ENCODE data around the gene LSAMP.
A peak's percentile ranks its signal among the peaks of the same experiment; 100 is the strongest.
"Not testable (repeated sequence)": the region's sequence is repeated elsewhere in the genome, so short reads cannot be mapped to it uniquely, and the experiment has no call there.

The LSAMP gene

DNA sequence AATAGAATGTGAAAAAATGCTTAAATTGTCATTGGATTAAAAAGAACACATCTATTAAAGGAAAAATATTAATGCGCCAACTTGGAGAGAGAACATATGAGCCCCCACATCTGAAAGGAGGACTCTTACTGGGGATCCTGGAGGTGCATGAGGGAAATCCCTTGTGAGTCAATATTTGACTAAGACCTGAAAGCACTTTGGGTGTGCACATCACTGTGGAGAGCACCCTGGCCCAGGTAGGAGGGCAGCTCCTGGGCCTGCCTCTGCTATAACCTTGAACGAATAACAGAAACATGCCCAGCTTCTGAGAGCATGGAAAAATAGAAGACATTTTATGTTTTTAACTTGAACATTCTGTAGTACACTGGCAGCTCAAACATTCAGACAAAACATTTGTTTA, 622.2 kb downstream of the LSAMP start:
- DNase-seq = no peak

DNA sequence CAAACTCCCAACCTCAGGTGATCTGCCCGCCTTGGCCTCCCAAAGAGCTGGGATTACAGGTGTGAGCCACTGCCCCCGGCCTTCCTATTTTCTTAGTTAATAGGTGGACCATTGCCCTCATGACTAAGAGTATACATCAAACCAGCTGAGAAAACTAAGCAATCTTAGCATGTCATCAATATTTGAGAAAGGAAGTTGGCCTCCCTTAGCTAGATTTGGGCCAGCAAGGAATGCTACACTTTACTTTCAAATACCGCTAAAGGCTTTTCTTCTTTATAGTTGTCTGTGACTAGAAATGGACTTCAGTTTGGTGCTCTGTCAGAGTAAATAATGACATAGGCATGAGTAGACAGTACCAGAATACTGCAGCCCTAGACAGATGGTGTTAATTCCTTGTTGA, 622.7 kb downstream of the LSAMP start:
- DNase-seq = no peak

DNA sequence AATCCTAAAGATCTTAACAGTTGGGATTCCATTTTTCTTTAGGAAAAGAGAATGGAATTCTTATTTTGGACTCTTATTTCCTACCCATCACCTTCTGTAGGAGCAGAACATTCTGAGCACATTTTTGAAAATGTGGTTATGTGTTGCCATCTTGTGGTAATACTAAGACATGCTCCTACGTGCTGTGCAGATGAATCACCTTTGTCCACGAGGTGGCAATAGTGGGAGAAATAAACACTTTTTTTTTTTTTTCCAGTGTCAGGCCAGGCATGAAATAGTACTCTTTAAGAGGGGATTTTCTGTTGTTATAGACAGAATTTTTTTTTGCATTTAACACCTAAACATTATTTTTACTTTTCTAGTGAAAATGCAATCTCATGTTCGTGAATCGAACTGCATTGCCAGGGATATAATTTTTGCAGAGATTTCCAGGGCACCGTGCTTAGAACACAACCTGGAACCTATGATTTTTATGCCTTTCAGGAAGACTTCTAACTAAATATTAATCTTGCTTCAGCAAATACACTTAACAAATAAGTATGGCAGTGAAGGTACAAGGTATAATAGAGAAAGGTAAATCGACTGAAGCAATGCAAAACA, 625.4 kb downstream of the LSAMP start:
- peak; percentile 37 for DNase-seq

DNA sequence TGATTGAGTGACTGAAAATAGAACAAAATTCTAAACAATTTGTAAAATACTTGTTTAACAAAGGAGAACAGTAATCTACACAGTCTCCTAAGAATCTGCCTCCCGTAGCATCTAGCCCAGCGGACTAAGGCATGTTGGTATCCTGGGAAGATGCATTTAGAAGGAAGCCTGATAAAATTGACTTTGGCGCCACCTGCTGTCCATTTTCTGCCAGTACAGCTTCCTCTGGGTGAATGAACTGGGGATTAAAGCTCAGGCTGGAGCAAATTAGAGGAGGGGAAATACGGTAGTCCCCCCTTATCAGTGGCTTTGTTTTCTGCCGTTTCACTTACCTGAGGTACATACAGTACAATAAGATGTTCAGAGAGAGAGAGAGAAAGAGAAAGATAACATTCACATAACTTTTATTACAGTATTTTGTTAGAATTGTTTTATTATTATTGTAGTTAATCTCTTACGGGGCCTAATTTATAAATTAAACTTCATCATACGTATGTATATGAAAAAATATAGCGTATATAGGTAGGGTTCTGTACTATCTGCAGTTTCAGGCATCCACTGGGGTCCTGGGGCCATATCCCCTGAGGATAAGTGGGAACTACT, 630.4 kb downstream of the LSAMP start:
- DNase-seq = no peak

DNA sequence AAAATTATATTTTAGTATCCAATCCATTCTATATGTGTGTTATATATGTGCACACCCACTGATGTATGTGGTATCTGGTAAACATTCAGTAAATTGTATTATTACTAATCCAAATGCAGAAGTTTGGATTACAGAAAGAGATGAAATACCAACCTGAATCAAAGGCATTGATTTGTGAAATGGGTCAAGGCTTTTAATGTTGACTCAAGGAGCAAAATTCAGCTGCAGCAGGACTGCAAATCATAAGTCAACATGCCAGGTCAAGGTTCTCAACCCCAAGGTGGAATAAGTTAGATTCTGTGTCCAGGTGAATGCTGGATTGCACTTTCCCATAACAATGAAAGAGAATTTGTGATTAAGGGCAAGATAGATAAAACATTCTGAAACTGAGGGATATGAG, 631.3 kb downstream of the LSAMP start:
- DNase-seq = no peak

DNA sequence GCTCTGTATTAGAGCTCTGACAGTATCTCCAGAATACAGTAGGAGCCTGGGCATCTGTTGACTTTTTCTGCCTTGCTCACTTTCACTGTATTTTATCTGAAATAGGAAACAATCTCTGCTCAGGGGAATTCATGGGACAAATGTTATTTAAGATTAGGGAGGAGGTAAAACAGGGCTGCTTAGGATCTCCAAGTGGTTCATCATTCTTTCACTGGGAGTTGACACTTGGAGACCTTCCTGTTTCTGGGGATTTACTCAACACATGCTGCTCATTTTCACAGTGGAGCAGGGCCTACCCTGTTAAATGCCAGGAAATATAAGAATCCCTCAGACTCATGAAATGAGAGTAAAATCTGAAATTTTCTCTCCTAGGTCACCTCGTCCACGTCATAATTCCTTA, 636.5 kb downstream of the LSAMP start:
- DNase-seq = no peak

DNA sequence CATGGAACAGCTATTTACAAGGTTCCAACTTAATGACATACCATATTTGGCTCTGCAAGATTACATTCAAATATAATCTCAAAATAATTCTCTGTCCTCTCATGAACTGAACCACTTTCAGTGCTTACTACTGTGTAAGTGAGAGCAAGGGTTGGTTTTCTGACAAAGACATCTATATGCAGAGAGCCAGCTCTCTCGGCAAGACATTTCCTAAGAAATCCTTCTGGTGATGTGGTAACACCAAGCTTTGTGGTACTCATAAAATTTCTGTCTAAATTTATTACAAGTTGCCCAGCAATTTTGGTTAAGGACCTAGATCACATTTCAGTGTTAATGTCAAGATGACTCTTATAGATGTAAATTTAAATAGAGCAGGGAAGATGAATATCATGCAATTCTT, 637.0 kb downstream of the LSAMP start:
- no peak for DNase-seq

DNA sequence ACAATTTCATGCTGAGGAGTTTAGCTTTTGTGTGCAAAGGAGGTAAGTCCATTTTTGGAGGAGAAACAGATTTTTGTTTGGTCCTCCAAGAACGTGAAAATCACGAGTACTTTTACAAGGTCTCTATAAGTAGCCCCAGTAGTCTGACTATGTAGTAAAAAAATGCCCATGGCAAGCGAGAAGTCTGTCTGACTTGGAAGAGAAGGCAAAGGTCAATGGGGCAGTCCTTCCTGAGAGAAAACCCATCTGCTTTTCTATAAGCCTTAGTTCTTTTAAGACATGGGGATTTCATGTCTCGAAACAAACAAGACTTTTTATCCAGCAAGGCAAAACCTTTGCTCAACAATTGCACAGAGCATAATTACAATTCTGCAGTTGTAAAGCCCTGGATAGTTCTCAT, 638.8 kb downstream of the LSAMP start:
- no peak for DNase-seq

DNA sequence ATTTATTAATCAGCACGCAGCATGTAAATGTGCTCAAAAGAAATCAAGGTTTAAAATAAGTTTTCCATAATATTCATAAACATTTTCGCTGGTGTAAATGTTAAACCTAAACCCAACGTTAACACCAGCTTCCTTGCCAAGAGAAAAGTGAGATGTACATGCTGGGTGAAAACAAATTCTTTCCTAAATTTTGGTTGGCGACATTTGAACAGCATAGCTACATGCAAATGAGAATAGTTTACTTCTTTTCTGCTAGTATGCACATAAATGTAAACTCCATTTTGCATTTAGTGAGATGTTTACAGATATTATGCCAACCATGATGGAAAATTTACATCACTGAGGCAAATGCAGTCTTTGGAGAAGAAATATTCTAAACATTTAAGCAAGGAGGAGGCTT, 639.8 kb downstream of the LSAMP start:
- no peak for DNase-seq

DNA sequence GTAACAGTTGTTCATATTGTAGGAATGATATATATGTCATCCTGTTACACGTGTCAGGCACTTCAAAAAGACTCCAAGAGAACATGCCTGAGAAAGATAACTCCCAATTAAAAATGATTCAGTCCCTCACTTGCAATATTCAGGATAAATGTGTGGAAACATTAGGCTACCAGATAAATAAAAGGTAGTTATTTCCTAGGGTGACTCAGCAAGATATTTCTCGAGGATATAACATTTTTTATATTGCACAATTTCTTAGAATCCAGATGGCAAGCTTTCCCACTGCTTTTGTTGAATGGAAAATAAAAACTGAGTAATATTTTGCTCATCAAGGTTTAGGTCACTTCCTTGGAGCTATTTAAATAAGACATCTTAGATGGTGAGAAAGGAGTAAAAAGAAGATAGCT, 640.6 kb downstream of the LSAMP start:
- no peak for DNase-seq

DNA sequence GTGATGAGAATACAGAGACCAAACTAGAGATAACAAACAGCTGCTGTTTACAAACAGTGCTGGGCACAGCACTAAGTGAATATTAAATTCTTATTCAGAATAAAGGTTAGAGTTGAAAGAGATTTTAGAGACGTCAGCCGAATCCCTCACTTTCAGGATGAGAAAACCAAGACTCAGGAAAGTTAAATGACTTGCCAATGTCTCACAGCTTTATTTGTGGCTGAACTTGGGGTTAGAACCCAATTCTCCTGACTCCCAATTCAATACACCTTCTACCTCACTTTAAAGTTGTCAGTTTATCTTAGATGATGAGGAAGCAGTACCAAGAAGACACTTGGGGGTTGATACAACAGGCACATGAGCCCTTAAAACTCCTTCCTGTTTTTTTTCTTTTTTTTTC, 641.1 kb downstream of the LSAMP start:
- DNase-seq = no peak

DNA sequence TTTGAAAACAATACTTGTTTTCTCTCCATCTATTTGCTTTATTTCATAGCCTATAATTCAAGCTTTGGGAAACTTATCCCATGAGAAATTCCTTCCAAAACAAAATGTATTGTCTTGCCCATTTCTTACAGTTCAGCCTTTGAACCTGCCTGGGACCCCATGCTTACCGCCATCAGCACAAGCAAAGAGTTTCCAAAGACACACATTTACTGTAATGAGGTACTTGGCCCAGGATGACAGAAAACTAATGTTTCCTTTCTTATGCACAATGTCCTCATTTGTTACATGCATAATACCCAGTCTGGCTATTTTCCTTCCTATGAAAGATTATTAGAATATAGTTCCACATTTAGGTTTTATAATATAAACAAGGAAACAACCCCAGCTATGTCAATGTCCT, 641.6 kb downstream of the LSAMP start:
- no peak for DNase-seq

DNA sequence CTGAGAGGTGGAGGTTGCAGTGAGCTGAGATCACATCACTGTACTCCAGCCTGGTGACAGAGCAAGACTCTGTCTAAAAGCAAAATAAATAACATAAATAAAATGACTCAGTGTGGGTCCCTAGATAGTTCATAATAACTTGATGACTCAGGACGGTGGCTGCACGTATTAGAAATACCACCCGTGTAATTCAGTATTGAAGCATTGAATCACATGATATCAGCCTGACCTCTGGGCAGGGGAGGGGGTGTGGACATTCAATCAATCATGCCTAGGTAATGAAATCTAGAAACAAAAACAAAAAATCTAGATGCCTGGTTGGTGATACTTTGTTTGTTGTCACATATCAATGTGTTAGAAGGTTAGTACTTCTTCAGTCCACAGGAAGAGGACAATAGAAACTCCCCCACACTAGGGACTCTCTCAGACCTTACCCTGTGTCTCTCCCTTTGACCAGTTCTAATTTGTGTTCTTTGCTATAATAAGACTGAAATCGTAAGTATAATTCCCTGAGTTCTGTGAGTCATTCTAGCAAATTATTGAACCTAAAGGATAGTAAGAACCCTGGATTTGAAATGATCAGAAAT, 644.7 kb downstream of the LSAMP start:
- DNase-seq = no peak

DNA sequence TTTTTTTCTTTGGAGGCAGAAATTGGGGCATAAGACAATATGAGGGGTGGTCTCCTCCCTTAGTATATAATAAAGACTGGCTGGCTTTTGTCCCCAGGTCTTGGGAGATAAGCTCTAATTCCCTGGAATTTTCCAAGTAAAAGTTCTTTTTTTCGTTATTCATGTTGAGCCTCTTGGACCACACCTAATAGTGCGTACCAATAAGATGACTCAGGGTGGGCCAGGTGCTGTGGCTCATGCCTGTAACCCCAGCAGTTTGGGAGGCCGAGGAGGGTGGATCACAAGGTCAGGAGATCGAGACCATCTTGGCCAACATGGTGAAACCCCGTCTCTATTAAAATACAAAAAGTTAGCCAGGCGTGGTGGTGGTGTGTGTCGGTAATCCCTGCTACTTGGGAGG, 645.2 kb downstream of the LSAMP start:
- DNase-seq = not testable (repeated sequence)

DNA sequence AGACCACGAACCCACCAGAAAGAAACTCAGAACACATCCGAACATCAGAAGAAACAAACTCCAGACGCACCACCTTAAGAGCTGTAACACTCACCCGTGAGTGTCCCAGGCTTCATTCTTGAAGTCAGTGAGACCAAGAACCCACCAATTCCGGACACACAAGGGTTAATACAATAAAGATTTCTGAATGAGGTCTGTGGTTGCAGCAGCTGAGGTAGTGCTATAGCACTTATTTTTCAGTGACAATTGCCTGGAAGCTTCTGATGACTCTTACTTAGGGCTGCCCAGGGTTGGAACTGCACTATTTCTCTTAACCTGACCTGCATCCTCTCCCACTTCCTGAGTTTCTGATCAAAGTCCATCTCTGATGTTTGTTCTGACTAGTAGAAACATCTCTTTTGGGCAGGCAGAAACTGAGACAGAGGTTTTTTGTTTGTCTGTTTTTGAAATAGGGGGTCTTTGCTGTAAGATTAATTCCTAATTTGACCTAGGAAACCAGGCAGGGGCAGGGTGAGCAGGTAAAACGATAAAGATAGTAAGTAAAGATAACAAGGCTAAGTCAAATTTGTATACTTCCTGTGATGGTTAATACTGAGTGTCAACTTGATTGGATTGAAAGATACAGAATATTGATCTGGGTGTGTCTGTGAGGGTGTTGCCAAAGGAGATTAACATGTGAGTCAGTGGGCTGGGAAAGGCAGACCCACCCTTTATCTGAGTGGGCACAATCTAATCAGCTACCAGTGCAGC, 652.9 kb downstream of the LSAMP start:
- no peak for DNase-seq

DNA sequence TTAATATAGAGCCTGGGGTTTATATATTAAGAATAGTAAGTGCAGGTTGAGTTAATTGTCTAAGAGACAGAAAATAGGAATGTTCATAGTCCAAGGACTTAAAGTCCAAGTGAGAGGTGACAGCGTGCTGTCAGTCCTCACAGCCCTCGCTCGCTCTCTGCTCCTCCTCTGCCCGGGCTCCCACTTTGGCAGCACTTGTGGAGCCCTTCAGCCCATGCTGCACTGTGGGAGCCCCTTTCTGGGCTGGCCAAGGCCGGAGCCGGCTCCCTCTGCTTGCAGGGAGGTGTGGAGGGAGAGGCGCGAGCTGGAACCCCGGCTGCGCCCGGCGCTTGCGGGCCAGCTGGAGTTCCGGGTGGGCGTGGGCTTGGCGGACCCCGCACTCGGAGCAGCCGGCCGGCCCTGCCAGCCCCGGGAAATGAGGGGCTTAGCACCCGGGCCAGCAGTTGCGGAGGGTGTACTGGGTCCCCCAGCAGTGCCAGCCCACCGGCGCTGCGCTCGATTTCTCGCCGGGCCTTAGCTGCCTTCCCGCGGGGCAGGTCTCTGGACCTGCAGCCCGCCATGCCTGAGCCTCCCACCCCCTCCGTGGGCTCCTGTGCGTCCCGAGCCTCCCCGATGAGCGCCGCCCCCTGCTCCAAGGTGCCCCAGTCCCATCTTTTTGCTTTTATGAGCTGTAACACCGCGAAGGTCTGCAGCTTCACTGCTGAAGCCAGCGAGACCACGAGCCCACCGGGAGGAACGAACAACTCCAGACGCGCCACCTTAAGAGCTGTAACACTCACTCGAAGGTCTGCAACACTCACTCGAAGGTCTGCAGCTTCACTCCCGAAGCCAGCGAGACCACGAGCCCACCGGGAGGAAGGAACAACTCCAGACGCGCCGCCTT, 653.8 kb downstream of the LSAMP start:
- DNase-seq = not testable (repeated sequence)

DNA sequence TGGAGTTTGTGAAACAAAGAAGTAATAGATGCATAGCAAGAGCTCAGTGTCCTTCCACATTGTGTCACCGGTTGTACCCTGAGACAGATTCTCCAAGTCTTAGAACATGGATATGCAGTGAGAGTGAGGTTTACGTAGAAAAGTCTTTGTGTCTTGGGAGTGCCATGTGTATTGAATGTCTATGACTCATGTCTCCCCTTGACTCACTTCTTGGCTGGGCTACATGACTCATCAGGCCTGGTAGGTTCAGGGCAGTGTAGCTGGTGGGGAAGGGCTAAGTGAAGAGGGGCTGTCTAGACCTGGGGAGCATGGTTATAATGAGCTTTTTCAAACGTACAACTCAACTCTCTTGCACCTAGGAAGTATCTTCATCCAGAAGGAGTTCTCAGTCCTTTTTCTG, 654.5 kb downstream of the LSAMP start:
- DNase-seq = no peak

DNA sequence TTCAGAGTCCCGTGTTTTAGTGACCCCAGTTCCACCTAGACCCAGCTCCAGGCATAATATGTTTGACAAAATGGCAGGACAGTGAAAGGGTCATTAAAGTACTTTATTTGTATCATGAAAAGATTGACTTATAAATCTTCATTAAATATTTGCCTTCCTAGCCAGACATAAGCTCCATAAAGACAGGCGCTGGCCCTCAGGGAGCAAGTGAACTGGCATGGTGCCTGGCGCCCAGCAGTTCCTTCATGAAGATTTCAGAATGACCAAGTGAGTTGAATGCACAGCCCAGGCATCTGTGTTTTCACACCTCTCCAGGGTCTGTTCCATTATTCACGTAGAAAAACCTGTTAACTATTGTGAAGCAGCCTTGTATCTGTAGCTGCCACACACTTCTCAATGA, 655.8 kb downstream of the LSAMP start:
- no peak for DNase-seq

DNA sequence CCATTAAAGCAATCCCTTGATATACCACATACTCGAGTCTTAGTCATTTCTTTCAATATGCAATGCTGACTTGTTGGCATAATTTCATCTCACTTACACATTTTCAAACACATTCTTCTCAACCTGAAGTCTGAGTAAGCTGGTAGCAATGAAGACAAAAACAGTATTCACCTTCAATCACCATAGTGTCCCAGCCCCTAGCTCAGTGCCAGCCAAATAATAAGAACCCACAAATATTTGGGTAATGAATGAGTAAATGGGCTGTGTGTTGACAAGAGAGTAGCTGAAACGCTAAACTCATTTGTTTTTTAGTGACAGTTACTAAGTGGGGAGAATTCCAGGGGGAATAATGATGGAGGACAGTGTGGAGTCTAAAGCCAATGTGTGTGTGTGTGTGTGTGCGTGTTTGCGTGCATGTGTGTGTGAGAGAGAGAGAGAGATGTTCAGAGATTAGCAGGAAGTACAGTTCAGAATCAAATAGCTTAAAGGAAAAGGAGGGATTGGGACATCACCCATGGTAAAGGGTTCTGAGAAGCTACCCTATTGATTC, 656.3 kb downstream of the LSAMP start:
- no peak for DNase-seq

DNA sequence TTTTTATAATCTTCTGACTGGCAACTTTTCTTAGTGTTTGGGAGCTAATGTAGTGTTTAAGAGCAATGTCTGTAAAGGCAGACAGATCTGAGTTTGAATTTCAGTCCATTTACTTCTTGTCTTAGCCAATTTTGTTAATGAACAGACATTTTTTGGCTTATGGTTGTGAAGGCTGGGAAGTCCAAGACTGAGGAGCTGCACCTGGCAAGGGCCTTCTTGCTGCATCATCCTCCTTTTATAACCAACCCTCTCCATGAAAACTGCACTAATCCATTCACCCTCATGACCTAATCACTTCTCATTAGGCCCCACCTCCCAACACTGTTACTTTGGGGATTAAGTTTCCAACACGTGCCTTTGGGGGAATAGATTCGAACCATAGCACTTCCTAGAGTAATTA, 657.5 kb downstream of the LSAMP start:
- DNase-seq = no peak

DNA sequence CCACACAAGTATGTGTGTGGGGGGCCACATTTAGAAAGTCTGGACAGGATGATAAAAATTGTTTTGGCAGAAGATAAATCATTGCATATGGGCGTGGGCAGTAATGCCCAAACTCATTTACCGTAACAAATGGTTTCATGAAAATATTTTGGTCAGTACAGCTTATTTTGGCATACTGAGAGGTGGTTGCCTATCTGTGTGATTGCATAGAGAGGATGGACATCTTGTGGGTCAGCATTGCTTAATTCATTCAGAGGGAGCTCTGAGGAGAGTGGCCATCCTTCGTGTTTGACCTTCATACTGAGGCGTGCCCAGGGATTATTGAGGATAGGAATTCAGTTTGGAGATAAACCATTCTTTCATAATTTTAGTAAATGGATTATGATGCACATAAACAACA, 659.5 kb downstream of the LSAMP start:
- no peak for DNase-seq

DNA sequence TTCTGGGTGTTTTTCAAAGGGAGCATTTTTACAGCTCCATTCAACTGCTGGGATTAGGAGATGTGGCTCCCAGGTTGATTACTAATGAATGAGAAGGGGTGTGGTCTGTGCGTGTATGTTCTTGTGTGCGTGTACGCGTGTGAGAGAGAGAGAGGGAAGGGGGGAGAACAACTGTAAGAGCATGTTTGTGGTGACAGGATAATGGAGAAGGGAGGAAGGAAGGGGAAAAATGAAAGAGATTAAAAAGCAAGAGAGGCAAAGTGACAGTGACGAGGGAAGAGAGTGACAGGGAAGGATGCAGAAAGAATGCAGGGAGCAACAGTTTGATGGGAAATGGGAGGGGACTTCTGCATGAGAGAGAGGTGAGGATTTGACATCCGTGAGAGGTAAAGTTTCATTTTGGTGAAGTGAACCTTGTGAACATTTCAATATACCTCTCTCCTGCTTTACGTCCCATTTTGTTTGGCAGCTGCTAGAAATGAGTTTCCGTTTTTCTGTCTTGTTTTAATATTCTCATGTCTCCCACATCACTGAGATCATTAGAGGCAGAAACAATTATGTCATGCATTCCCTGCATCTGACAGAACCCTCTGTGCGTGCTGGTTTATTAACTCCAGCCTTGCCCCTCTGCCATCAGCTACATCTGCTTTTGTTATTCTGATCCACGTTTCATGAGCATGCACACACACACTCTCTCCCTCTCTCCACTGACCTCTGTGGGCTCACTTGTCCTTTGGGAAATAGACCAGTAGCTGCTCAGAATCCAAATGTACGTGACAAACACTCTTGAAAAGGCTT, 660.3 kb downstream of the LSAMP start:
- no peak for DNase-seq

All from NCI-H524 treated with DMSO at 0.1 percent for 48 hours (cell line).